Activated CD8-positive, alpha-beta memory T cell treated with anti-CD3 and anti-CD28 coated beads, Interleukin-2, amount 50 U/mL, for 24 hours (primary cell): ENCODE data around the gene MED8.

Experiments used
- DNase-seq: peaks from one replicate; pipeline ENCODE4 v3.0.0-alpha.2; 2020; ENCODE audit errors: extremely low read depth

The MED8 gene

GRCh38 chr1:43358746-43359693 lies 30.6 kb downstream of the MED8 start, which contains the start of gene CDC20:
TSS of gene CDC20 (plus strand) at chr1:43358981. CDS start at chr1:43359216, 235 bp downstream.
- DNase-seq = peak; percentile 98

GRCh38 chr1:43358121-43358745 lies 31.4 kb downstream of the MED8 start:
- DNase-seq = no peak

GRCh38 chr1:43357251-43357650 lies 32.3 kb downstream of the MED8 start:
- DNase-seq = no peak

GRCh38 chr1:43354936-43355335 lies 34.7 kb downstream of the MED8 start:
- DNase-seq = no peak

- DNase-seq = no peak
These were observed 35.1 kb downstream of the MED8 start for GRCh38 chr1:43354471-43354870.

GRCh38 chr1:43352881-43353280 lies 36.7 kb downstream of the MED8 start:
- no peak for DNase-seq

GRCh38 chr1:43352351-43352705 lies 37.3 kb downstream of the MED8 start:
- DNase-seq = no peak

- DNase-seq = no peak
These were observed 37.9 kb downstream of the MED8 start for GRCh38 chr1:43351421-43352350.

- no peak for DNase-seq
These were observed 38.6 kb downstream of the MED8 start for GRCh38 chr1:43350976-43351375.

GRCh38 chr1:43349594-43350306 lies 39.9 kb downstream of the MED8 start:
- no peak for DNase-seq

- DNase-seq = no peak
These were observed 40.6 kb downstream of the MED8 start for GRCh38 chr1:43348809-43349593.

GRCh38 chr1:43348343-43348808 lies 41.2 kb downstream of the MED8 start:
- DNase-seq = no peak

GRCh38 chr1:43346636-43347035 lies 43.0 kb downstream of the MED8 start:
- DNase-seq = no peak

- DNase-seq = no peak
These were observed 44.5 kb downstream of the MED8 start for GRCh38 chr1:43345120-43345519.

- DNase-seq = no peak
These were observed 45.2 kb downstream of the MED8 start for GRCh38 chr1:43344267-43344850.

GRCh38 chr1:43340559-43340958 lies 49.0 kb downstream of the MED8 start:
- no peak for DNase-seq

GRCh38 chr1:43339584-43340232 lies 49.9 kb downstream of the MED8 start:
- DNase-seq = no peak

GRCh38 chr1:43338001-43338400 lies 51.6 kb downstream of the MED8 start:
- no peak for DNase-seq

GRCh38 chr1:43337588-43337987 lies 52.0 kb downstream of the MED8 start, which contains the start of gene MPL:
TSS of gene MPL (plus strand) at chr1:43337818. CDS start at chr1:43337849, 31 bp downstream.
- no peak for DNase-seq
